ENCODE measurements around the gene MOB2. TPM values are rescaled to one million over a fixed set of nuclear protein-coding genes. Genes with fewer than 3 reads are reported as not detected.
"Not testable (repeated sequence)": the region's sequence is repeated elsewhere in the genome, so short reads cannot be mapped to it uniquely, and the experiment has no call there.

The MOB2 gene
- total RNA-seq, 1 donor from 2014 or later: 36.5 TPM

- DNase-seq (ENCODE audit: low read depth): no peak
These were observed 30.8 kb upstream of the MOB2 start for GRCh38 chr11:1517117-1518005.

- DNase-seq (ENCODE audit: low read depth): peak; percentile 60
These were observed 29.9 kb upstream of the MOB2 start for GRCh38 chr11:1516273-1517067.

GRCh38 chr11:1515082-1516060, 28.8 kb upstream of the MOB2 start:
- peak; percentile 9 for DNase-seq (ENCODE audit: low read depth)

GRCh38 chr11:1514336-1515061, 27.9 kb upstream of the MOB2 start:
- DNase-seq (ENCODE audit: low read depth): no peak

GRCh38 chr11:1513326-1514296, 27.0 kb upstream of the MOB2 start:
- no peak for DNase-seq (ENCODE audit: low read depth)

GRCh38 chr11:1512531-1513258, 26.1 kb upstream of the MOB2 start:
- not testable (repeated sequence) for DNase-seq (ENCODE audit: low read depth)

- DNase-seq (ENCODE audit: low read depth): no peak
These were observed 25.4 kb upstream of the MOB2 start for GRCh38 chr11:1511937-1512496.

- DNase-seq (ENCODE audit: low read depth): no peak
These were observed 24.3 kb upstream of the MOB2 start for GRCh38 chr11:1510928-1511327.

GRCh38 chr11:1510351-1510750, 23.8 kb upstream of the MOB2 start:
- not testable (repeated sequence) for DNase-seq (ENCODE audit: low read depth)

GRCh38 chr11:1509626-1510255, 23.2 kb upstream of the MOB2 start:
- no peak for DNase-seq (ENCODE audit: low read depth)

- DNase-seq (ENCODE audit: low read depth): no peak
These were observed 22.4 kb upstream of the MOB2 start for GRCh38 chr11:1508986-1509385.

GRCh38 chr11:1508491-1508891, 21.9 kb upstream of the MOB2 start:
- DNase-seq (ENCODE audit: low read depth): no peak

- DNase-seq (ENCODE audit: low read depth): no peak
These were observed 21.0 kb upstream of the MOB2 start for GRCh38 chr11:1507381-1508140.

GRCh38 chr11:1506981-1507380, 20.4 kb upstream of the MOB2 start:
- DNase-seq (ENCODE audit: low read depth): no peak

GRCh38 chr11:1505480-1505879, 18.9 kb upstream of the MOB2 start:
- DNase-seq (ENCODE audit: low read depth): no peak

GRCh38 chr11:1504581-1505290, 18.2 kb upstream of the MOB2 start:
- DNase-seq (ENCODE audit: low read depth): no peak

GRCh38 chr11:1504138-1504537, 17.6 kb upstream of the MOB2 start:
- no peak for DNase-seq (ENCODE audit: low read depth)

All from renal cortical epithelial cell (primary cell).